GM10266 (cell line): ENCODE results near the gene CHCHD10.

Experiments used
- DNase-seq: peaks from one replicate; pipeline ENCODE4 v3.0.0; 2012; ENCODE audit errors: extremely low spot score
- CTCF ChIP-seq: IDR thresholded peaks from 2 replicates; pipeline ENCODE4 v1.5.1; 2012; ENCODE audit warnings: mild to moderate bottlenecking, low read depth; ENCODE audit not compliant: control insufficient read depth, insufficient read depth; ENCODE audit errors: missing control alignments

CHCHD10 gene

GRCh38 chr22:23772649-23773473 lies 5.1 kb upstream of the CHCHD10 start, which contains the start of gene MMP11:
TSS of gene MMP11 (plus strand) at chr22:23772849. CDS start at chr22:23772871, 22 bp downstream.
- TF ChIP-seq CTCF: no peak
- peak; percentile 85 for DNase-seq

GRCh38 chr22:23772315-23772648 lies 4.5 kb upstream of the CHCHD10 start:
- TF ChIP-seq CTCF: no peak
- no peak for DNase-seq

GRCh38 chr22:23769321-23769965 lies 1.7 kb upstream of the CHCHD10 start:
- TF ChIP-seq CTCF: no peak
- DNase-seq: no peak

GRCh38 chr22:23767303-23767672 lies 484 bp downstream of the CHCHD10 start:
- TF ChIP-seq CTCF: no peak

GRCh38 chr22:23764899-23765881 lies 2.6 kb downstream of the CHCHD10 start:
- no peak for TF ChIP-seq CTCF
- no peak for DNase-seq

More at GRCh38 chr22:23767303-23767672, 484 bp downstream of the CHCHD10 start:
- DNase-seq: no peak

- no peak for TF ChIP-seq CTCF
- DNase-seq: no peak
Measured at GRCh38 chr22:23763954-23764353, 3.8 kb downstream of the CHCHD10 start.
